Gastrocnemius medialis (tissue), 4 donors: ENCODE results near the gene NPAS3. TPM values are rescaled to one million over a fixed set of nuclear protein-coding genes. Genes with fewer than 3 reads are reported as not detected.

Experiments
- ATAC-seq, 2 donors: fragments of 150-250 bp; one replicate each; pipeline ENCODE4 v1.9.1; 2016
- DNase-seq, 2 donors: peaks; one replicate each; pipeline ENCODE4 v3.0.0-alpha.2; 2019
- H3K27ac ChIP-seq, 4 donors: fragments of 200-600 bp; sonication (generic); 1 replicate in 1 of 4; 2 replicates in 3 of 4; pipeline ENCODE4 v1.5.1; 2016 to 2018; ENCODE audit warnings: mild to moderate bottlenecking in 2 of 4, moderate library complexity in 1 of 4
- H3K27me3 ChIP-seq, 3 donors: fragments of 200-600 bp; sonication (generic) in 2 of 3; 1 replicate in 1 of 3; 2 replicates in 2 of 3; pipeline versions ENCODE4 v1.5.1 to v1.6.0; 2016 to 2019; ENCODE audit warnings: mild to moderate bottlenecking in 1 of 3, moderate library complexity in 1 of 3
- H3K36me3 ChIP-seq, 2 donors: fragments of 200-600 bp; sonication (generic) in 1 of 2; one replicate each; pipeline ENCODE4 v1.5.1; 2017 to 2018
- H3K4me1 ChIP-seq, 2 donors: fragments of 200-600 bp; sonication (generic) in 1 of 2; one replicate each; pipeline ENCODE4 v1.5.1; 2016 to 2017; ENCODE audit warnings: mild to moderate bottlenecking in 2 of 2
- H3K4me3 ChIP-seq, 4 donors: fragments of 200-600 bp; sonication (generic) in 3 of 4; 1 replicate in 1 of 4; 2 replicates in 3 of 4; pipeline ENCODE4 v1.5.1; 2016 to 2019; ENCODE audit warnings: mild to moderate bottlenecking in 2 of 4
- H3K9me3 ChIP-seq, 3 donors: fragments of 200-600 bp; sonication (generic) in 2 of 3; 1 replicate in 1 of 3; 2 replicates in 2 of 3; pipeline ENCODE4 v1.5.1; 2016 to 2019
- POLR2A ChIP-seq, 2 donors: fragments of 450-650 bp; IDR thresholded peaks; one replicate each; pipeline ENCODE4 v1.6.1; 2017; ENCODE audit warnings: antibody characterized with exemption in 2 of 2, mild to moderate bottlenecking in 2 of 2, moderate library complexity in 2 of 2
- in situ Hi-C, 4 donors: fragments of 200-750 bp; cut with MboI; loops; one replicate each; pipeline versions ENCODE4 v1.15.0 to v1.8.0; 2017; ENCODE audit warnings: low sequenced_read_pairs in 4 of 4
- intact Hi-C: fragments of 100-400 bp; cut with DNase I; formaldehyde crosslinking; loops from one replicate; pipeline ENCODE4 v1.15.1; 2023; ENCODE audit warnings: low total_unique reads
- total RNA-seq, 4 donors: library from RNA; depleted of rRNA; stranded (reverse); fragments of >200 nt; gene quantifications; one replicate each; pipeline versions ENCODE4 v1.1.0 to v1.2.3, GENCODE V29; 2016
- TF ChIP-seq, protein P1 (sequence below), 5 experiments: fragments of 450-650 bp in 3 of 5; fragments of 200-600 bp in 2 of 5; sonication (generic) in 2 of 5; IDR thresholded peaks in 4 of 5; conservative IDR thresholded peaks in 1 of 5; 1 replicate in 4 of 5; 2 replicates in 1 of 5; pipeline ENCODE4 v1.5.1; 2016 to 2019; ENCODE audit warnings: antibody characterized with exemption in 5 of 5, mild to moderate bottlenecking in 3 of 5, moderate library complexity in 3 of 5

The NPAS3 gene
- total RNA-seq, 4 donors from 2014 or later, result 0.82 to 1.00 TPM; not detected in 2

DNA sequence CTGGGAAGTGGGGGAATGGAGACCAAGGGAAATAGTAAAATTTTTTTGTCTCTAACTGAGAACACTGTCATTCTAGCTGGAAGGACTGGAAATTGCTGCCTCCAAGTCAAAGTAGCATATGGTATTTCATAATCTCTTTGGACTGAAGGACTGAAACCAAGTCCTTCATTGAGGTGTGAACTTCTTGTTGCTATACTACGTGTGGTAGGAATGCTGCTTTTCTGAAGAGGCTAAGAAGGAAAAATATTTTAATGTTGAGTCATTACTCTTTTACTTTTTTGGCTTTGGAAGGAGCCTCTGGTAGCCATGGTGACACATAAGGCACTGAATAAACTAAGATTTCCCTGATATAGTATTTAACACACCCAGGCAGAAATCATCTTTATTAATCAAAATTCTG lies 465.4 kb downstream of the NPAS3 start:
- no peak overlapping the region for H3K27ac ChIP-seq
- no peaks in the 10 kb centered on the region for H3K36me3 ChIP-seq
- no peaks in the 10 kb centered on the region for H3K9me3 ChIP-seq
- no peak overlapping the region for H3K4me3 ChIP-seq
- ATAC-seq, result no peak
- intact Hi-C loops (no loop called here), in situ Hi-C loops (no loop called here)
- H3K4me1 ChIP-seq, result no peaks in the 10 kb centered on the region
- DNase-seq, result no peak
- no peaks in the 10 kb centered on the region for H3K27me3 ChIP-seq
- no peak for TF ChIP-seq POLR2A (IDR thresholded peaks at IDR 0.05)
- TF ChIP-seq, protein P1, sequence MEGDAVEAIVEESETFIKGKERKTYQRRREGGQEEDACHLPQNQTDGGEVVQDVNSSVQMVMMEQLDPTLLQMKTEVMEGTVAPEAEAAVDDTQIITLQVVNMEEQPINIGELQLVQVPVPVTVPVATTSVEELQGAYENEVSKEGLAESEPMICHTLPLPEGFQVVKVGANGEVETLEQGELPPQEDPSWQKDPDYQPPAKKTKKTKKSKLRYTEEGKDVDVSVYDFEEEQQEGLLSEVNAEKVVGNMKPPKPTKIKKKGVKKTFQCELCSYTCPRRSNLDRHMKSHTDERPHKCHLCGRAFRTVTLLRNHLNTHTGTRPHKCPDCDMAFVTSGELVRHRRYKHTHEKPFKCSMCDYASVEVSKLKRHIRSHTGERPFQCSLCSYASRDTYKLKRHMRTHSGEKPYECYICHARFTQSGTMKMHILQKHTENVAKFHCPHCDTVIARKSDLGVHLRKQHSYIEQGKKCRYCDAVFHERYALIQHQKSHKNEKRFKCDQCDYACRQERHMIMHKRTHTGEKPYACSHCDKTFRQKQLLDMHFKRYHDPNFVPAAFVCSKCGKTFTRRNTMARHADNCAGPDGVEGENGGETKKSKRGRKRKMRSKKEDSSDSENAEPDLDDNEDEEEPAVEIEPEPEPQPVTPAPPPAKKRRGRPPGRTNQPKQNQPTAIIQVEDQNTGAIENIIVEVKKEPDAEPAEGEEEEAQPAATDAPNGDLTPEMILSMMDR (IDR thresholded peaks at IDR 0.05 in 4 of 5, conservative IDR thresholded peaks at IDR 0.05 in 1 of 5), result no peak

DNA sequence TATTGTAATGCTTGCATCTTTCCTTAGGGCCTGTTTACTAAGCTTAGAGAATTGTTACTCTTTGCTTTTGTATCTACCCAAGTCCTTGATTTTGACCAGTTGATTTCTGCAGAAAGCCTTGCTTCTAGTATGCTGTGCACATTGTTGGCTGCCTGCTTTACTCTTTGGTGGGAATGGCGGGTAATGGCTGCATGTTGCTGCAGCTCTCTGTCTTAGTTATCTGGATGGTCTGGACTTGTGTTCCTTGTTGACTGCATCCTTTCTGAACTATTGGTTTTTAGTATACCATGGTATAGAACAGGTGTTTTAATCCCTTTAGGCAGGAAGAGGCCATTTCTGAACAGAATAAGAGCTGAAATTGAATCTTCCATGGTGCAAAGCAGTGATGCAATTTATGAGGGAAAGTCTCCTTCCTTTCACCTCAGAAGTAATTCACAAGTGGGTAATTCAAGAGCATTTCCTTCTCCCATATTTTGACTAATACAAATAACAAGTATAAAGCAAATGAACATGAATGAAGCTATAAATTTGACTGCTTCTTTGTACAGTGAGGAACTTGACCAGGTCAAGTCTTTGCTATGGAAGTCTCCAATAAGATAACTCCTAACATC lies 466.4 kb downstream of the NPAS3 start:
- no peak overlapping the region for H3K4me3 ChIP-seq
- H3K27me3 ChIP-seq, result no peaks in the 10 kb centered on the region
- no peaks in the 10 kb centered on the region for H3K9me3 ChIP-seq
- no peaks in the 10 kb centered on the region for H3K36me3 ChIP-seq
- intact Hi-C loops (no loop called here), in situ Hi-C loops (no loop called here)
- no peaks in the 10 kb centered on the region for H3K4me1 ChIP-seq
- no peak for DNase-seq
- ATAC-seq, result no peak
- TF ChIP-seq POLR2A (IDR thresholded peaks at IDR 0.05), result no peak
- TF ChIP-seq, protein P1 (IDR thresholded peaks at IDR 0.05 in 4 of 5, conservative IDR thresholded peaks at IDR 0.05 in 1 of 5), result no peak
- no peak overlapping the region for H3K27ac ChIP-seq

DNA sequence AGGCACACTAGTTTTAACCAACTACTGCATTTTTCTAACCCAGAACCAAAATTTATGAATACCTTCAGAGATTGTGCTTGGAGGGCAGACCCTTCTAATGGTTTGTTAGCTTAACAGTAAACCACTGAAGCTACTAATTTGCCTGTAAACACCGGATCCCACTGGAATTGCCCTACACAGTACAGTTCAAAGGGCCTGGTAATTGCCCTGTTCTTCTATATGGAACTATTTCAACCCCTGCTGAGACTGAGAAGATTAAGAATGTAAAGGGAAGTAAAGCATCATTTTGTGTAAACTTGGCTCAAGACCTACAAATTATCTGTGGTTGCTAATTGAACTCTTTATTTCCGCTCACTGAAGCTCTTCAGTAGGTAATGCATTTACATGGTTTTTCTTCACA lies 468.1 kb downstream of the NPAS3 start:
- Histone ChIP-seq H3K27me3 (no peaks in the 10 kb centered on the region), H3K9me3 (no peaks in the 10 kb centered on the region), H3K4me3 (no peak overlapping the region), H3K27ac (no peak overlapping the region), H3K4me1 (no peaks in the 10 kb centered on the region), H3K36me3 (no peaks in the 10 kb centered on the region)
- ATAC-seq, result no peak
- no peak for TF ChIP-seq POLR2A (IDR thresholded peaks at IDR 0.05)
- TF ChIP-seq, protein P1 (IDR thresholded peaks at IDR 0.05 in 4 of 5, conservative IDR thresholded peaks at IDR 0.05 in 1 of 5), result no peak
- DNase-seq, result no peak
- intact Hi-C loops, result no loop called here
- in situ Hi-C loops, result no loop called here

DNA sequence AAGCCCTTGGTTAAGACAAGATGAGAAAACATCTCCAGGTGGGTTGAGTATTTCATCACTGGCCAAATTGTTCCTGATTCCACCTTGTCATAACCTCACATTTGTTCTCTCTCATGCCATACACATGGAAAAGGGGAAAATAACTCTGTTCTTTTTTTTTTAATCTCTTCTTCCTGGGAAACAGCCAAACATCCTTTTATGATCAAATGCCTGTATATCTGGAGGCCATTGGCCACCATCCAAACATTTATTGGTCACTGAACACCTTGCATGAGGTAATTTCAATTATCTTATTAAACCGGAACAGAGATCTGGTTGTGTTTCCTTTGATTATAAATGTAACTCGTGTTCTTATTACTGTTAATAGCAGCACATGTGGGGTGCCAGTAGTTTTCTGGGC lies 469.6 kb downstream of the NPAS3 start:
- ATAC-seq, result no peak
- TF ChIP-seq POLR2A (IDR thresholded peaks at IDR 0.05), result no peak
- TF ChIP-seq, protein P1 (IDR thresholded peaks at IDR 0.05 in 4 of 5, conservative IDR thresholded peaks at IDR 0.05 in 1 of 5), result no peak
- in situ Hi-C loops, result no loop called here

DNA sequence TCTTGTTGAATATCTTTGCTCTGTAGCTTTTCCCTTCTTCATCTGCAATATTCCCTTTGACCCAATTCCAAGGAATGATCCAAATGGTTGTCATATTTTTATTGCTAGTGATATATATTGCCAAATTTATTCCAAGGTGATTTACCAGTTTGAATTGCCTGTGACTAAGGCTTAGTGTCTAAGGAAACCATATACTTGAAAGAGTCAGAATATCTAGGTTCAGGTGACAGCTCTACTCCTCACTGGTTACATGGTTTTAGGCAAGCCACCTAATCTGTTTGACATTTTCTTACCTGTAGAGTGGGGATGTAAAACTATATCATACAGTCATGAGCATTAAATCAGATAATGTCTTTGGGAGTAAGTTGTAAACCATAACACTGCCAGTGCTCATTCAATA lies 473.8 kb downstream of the NPAS3 start:
- H3K27me3 ChIP-seq, result no peaks in the 10 kb centered on the region
- H3K9me3 ChIP-seq, result no peaks in the 10 kb centered on the region
- no peak for ATAC-seq
- no peak overlapping the region for H3K27ac ChIP-seq
- intact Hi-C loops, result no loop called here
- DNase-seq, result no peak
- in situ Hi-C loops, result no loop called here
- no peak overlapping the region for H3K4me3 ChIP-seq
- TF ChIP-seq, protein P1 (IDR thresholded peaks at IDR 0.05 in 4 of 5, conservative IDR thresholded peaks at IDR 0.05 in 1 of 5), result no peak
- no peak for TF ChIP-seq POLR2A (IDR thresholded peaks at IDR 0.05)
- H3K36me3 ChIP-seq, result no peaks in the 10 kb centered on the region
- no peaks in the 10 kb centered on the region for H3K4me1 ChIP-seq

More for the DNA sequence above, 469.6 kb downstream of the NPAS3 start:
- no peaks in the 10 kb centered on the region for H3K4me1 ChIP-seq
- H3K27me3 ChIP-seq, result no peaks in the 10 kb centered on the region
- H3K9me3 ChIP-seq, result no peaks in the 10 kb centered on the region
- H3K36me3 ChIP-seq, result no peaks in the 10 kb centered on the region
- H3K27ac ChIP-seq, result no peak overlapping the region
- intact Hi-C loops, result no loop called here
- no peak for DNase-seq
- H3K4me3 ChIP-seq, result no peak overlapping the region
